ENCODE data around the gene MEDAG.

- TF ChIP-seq CTCF (conservative IDR thresholded peaks at IDR 0.05; ENCODE audit: low read length), result no peak
- no peak for TF ChIP-seq EZH2phosphoT487 (IDR thresholded peaks at IDR 0.05; ENCODE audit: borderline replicate concordance)
These were observed 37.1 kb upstream of the MEDAG start for GRCh38 chr13:30868799-30869470.
